GM12878 (cell line): ENCODE data around the gene POLD2. TPM values are rescaled to one million over a fixed set of nuclear protein-coding genes. Genes with fewer than 3 reads are reported as not detected.

Source experiments
- ATAC-seq: fragments of 200-7000 bp; cut with Tn5 transposase; 3 replicates; pipeline ENCODE4 v1.9.1; 2020; ENCODE audit warnings: mild to moderate bottlenecking, moderate library complexity
- BruUV-seq: library from RNA; stranded (reverse); fragments of 400-500 nt; replicated peaks from 2 replicates; lab custom pipeline; 2021; lab: Mats Ljungman, UMichigan
- CTCF ChIA-PET: fragments of 300-600 bp; sonication (Branson Sonifier 250); formaldehyde crosslinking; extraction: SDS; loops from one replicate; lab custom pipeline; 2021; ENCODE audit warnings: inconsistent platforms; lab: Yijun Ruan, JAX
- POLR2A ChIA-PET: fragments of 350-600 bp; formaldehyde crosslinking; extraction: SDS; loops from one replicate; lab custom pipeline; 2021; ENCODE audit warnings: inconsistent platforms; lab: Charles Lee
- RAD21 ChIA-PET: fragments of 300-600 bp; sonication (Branson Sonifier 250); formaldehyde crosslinking; loops from one replicate; lab custom pipeline; 2023; ENCODE audit warnings: antibody characterized with exemption; ENCODE audit not compliant: unreplicated experiment; lab: Charles Lee
- SMC1A ChIA-PET: fragments of 300-600 bp; sonication (Branson Sonifier 250); formaldehyde crosslinking; loops from one replicate; lab custom pipeline; 2023; ENCODE audit not compliant: unreplicated experiment, uncharacterized antibody; lab: Charles Lee
- DNase-seq: peaks from one replicate; pipeline ENCODE4 v3.0.0-alpha.2; 2011; ENCODE audit warnings: low read depth, low spot score
- FAIRE-seq: peaks from 3 replicates; lab custom pipeline; 2011; peaks lifted over from hg19 to GRCh38; lab: Jason Lieb, UNC
- H2AFZ ChIP-seq: 2 replicates; pipeline ENCODE4 v1.6.0; 2011; ENCODE audit warnings: low read depth, low read length, control low read depth; ENCODE audit not compliant: control insufficient read depth
- H3K27ac ChIP-seq: 2 replicates; pipeline ENCODE4 v1.5.1; 2011; ENCODE audit warnings: control low read depth; ENCODE audit not compliant: control insufficient read depth, insufficient read depth
- H3K27me3 ChIP-seq, 2 experiments: replicated peaks in 1 of 2; 2 replicates each; pipeline versions ENCODE4 v1.6.0 to v1.6.1; 2011; ENCODE audit warnings: low read length in 1 of 2; ENCODE audit not compliant: control insufficient read depth in 2 of 2, insufficient read depth in 2 of 2
- H3K36me3 ChIP-seq, 2 experiments: 2 replicates each; pipeline ENCODE4 v1.5.1; 2011; ENCODE audit warnings: low read length in 1 of 2; ENCODE audit not compliant: control insufficient read depth in 2 of 2, insufficient read depth in 2 of 2
- H3K4me1 ChIP-seq: 2 replicates; pipeline ENCODE4 v1.6.1; 2011; ENCODE audit warnings: mild to moderate bottlenecking, low read length, moderate library complexity, mixed read lengths; ENCODE audit not compliant: control insufficient read depth, insufficient read depth
- H3K4me2 ChIP-seq: 2 replicates; pipeline ENCODE4 v1.6.0; 2011; ENCODE audit warnings: control low read depth; ENCODE audit not compliant: control insufficient read depth, insufficient read depth
- H3K4me3 ChIP-seq: fragments of 200-600 bp; sonication (generic); 2 replicates; pipeline ENCODE4 v1.5.1; 2016
- H3K79me2 ChIP-seq: 2 replicates; pipeline ENCODE4 v1.6.0; 2011; ENCODE audit warnings: low read length; ENCODE audit not compliant: control insufficient read depth, insufficient read depth
- H3K9ac ChIP-seq: 2 replicates; pipeline ENCODE4 v1.8.0; 2011; ENCODE audit warnings: low read length, control low read depth, mixed read lengths; ENCODE audit not compliant: control insufficient read depth, insufficient read depth
- H3K9me3 ChIP-seq: replicated peaks from 3 replicates; pipeline ENCODE4 v1.5.1; 2011; ENCODE audit warnings: mild to moderate bottlenecking, low read length; ENCODE audit not compliant: control insufficient read depth, insufficient read depth
- H4K20me1 ChIP-seq: 2 replicates; pipeline ENCODE4 v1.6.0; 2011; ENCODE audit not compliant: control insufficient read depth, insufficient read depth
- BCL11A ChIP-seq: IDR thresholded peaks from 2 replicates; pipeline ENCODE4 v1.6.1; 2011; ENCODE audit warnings: low read depth, low read length
- BRCA1 ChIP-seq: IDR thresholded peaks from 2 replicates; pipeline ENCODE4 v1.6.1; 2011; ENCODE audit warnings: low read depth, low read length, improper control_type of control experiment
- CUX1 ChIP-seq: IDR thresholded peaks from 2 replicates; pipeline ENCODE4 v1.6.1; 2012; ENCODE audit warnings: improper control_type of control experiment, low read depth, low read length; ENCODE audit not compliant: insufficient replicate concordance
- E2F8 ChIP-seq: fragments of 450-650 bp; IDR thresholded peaks from 2 replicates; pipeline ENCODE4 v1.6.1; 2018; ENCODE audit warnings: mild to moderate bottlenecking, low read depth, moderate library complexity; ENCODE audit not compliant: partially characterized antibody
- GABPA ChIP-seq: IDR thresholded peaks from 2 replicates; pipeline ENCODE4 v1.6.1; 2014; ENCODE audit warnings: antibody characterized with exemption, low read depth, mild to moderate bottlenecking, inconsistent platforms
- POLR2A ChIP-seq: IDR thresholded peaks from 2 replicates; pipeline ENCODE4 v1.6.1; 2011; ENCODE audit warnings: low read depth, mild to moderate bottlenecking, low read length
- SMARCA5 ChIP-seq: fragments of 450-650 bp; IDR thresholded peaks from 2 replicates; pipeline ENCODE4 v1.6.1; 2017; ENCODE audit warnings: mild to moderate bottlenecking
- STAT1 ChIP-seq: fragments of 450-650 bp; conservative IDR thresholded peaks from 2 replicates; pipeline ENCODE4 v1.6.1; 2014; ENCODE audit warnings: antibody characterized with exemption, mild to moderate bottlenecking
- YBX1 ChIP-seq: fragments of 450-650 bp; IDR thresholded peaks from 2 replicates; pipeline ENCODE4 v1.6.1; 2016; ENCODE audit warnings: antibody characterized with exemption
- WGBS: methylation state at CpG from one replicate; pipeline ENCODE4 v1.1.6; 2016; ENCODE audit warnings: low lambda C conversion rate; ENCODE audit not compliant: insufficient replicate concordance, insufficient coverage; ENCODE audit errors: missing lambda C conversion rate; 5-methylcytosine and 5-hydroxymethylcytosine counted together
- in situ Hi-C: fragments of 300-500 bp; cut with MboI; formaldehyde crosslinking; loops from 9 replicates; pipeline ENCODE4 v1.14.3; 2018; ENCODE audit warnings: mixed read lengths
- intact Hi-C: fragments of 100-400 bp; cut with micrococcal nuclease; formaldehyde crosslinking; loops from one replicate; pipeline ENCODE4 v1.14.2; 2022; ENCODE audit not compliant: unreplicated experiment
- polyA plus RNA-seq, 11 experiments: library from polyadenylated mRNA; depleted of rRNA in 4 of 11; unstranded in 6 of 11; stranded (reverse) in 5 of 11; fragments of >200 nt; fragmentation: Nextera tagmentation in 4 of 11; fragmentation: Illumina TruSeq in 1 of 11; extraction: Ambion mirVana in 4 of 11; extraction: Trizol in 1 of 11; gene quantifications; 1 replicate in 1 of 11; 2 replicates in 10 of 11; pipeline versions ENCODE4 v1.2.1 to v1.2.3, GENCODE V29; 2011 to 2016; ENCODE audit warnings: inconsistent platforms in 2 of 11, missing spikeins in 2 of 11, low read depth in 1 of 11
- total RNA-seq, 4 experiments: library from RNA; depleted of rRNA in 3 of 4; stranded (reverse); fragments of >200 nt in 3 of 4; fragmentation: Illumina TruSeq in 1 of 4; extraction: Trizol in 1 of 4; gene quantifications; 2 replicates each; pipeline versions ENCODE4 v1.2.1 to v1.2.3, GENCODE V29; 2013 to 2021

POLD2 gene
- total and polyA plus RNA-seq, 10 of the 15 experiments (the other 5 are each of a cell fraction or from before 2014, with no cell fraction given), result 19.1 to 287 (median 169) TPM

GRCh38 chr7:44113764-44114354 is 9.5 kb downstream of the POLD2 start:
- Histone ChIP-seq H3K4me3 (no peak overlapping the region), H4K20me1 (no peaks in the 10 kb centered on the region), H2AFZ (no peak overlapping the region), H3K9ac (no peak overlapping the region), H3K79me2 (no peaks in the 10 kb centered on the region), H3K4me1 (no peaks in the 10 kb centered on the region), H3K9me3 (no peaks in the 10 kb centered on the region), H3K36me3 (peaks cover 5 to 10% of the 10 kb centered on the region in 2 experiments; a peak in 3 of 4 replicates), H3K27ac (no peak overlapping the region), H3K4me2 (no peak overlapping the region), H3K27me3 (no peaks in the 10 kb centered on the region)
- FAIRE-seq (no peak), DNase-seq (no peak), ATAC-seq (no peak)
- TF ChIP-seq STAT1 (no peak), POLR2A (peak; percentile 63; the same call in 1 of the 2 replicates)
- intact Hi-C loops (no loop called here), in situ Hi-C loops (no loop called here)
- no TSS peak for BruUV-seq
- ChIA-PET SMC1A (no interaction called here), POLR2A (no interaction called here), RAD21 (no interaction called here), CTCF (no interaction called here)
- 92% methylated on average over 24 of the region's 24 CpGs for WGBS

DNA sequence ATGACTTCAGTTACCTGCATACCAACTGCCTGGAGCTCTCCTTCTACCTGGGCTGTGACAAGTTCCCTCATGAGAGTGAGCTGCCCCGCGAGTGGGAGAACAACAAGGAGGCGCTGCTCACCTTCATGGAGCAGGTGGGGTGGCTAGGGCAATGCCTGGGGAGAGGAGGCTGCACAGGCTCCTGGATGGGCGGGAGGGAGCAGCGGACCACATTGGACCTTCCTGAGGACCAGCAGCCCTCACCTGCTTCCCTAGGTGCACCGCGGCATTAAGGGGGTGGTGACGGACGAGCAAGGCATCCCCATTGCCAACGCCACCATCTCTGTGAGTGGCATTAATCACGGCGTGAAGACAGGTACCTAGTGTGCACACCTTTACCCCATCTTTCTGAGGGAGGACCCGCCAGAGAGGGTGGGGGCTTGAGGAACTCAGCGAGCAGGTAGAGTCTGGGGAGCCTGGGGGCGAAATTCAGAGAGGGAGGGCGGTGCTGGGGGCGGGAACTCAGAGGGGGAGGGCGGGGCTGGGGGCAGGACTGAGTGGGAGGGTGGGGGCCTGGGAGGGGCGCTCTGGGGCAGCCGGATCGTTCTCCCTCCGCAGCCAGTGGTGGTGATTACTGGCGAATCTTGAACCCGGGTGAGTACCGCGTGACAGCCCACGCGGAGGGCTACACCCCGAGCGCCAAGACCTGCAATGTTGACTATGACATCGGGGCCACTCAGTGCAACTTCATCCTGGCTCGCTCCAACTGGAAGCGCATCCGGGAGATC is 10.2 kb downstream of the POLD2 start:
- H3K4me2 ChIP-seq, result no peak overlapping the region
- no peak overlapping the region for H3K4me3 ChIP-seq
- H3K9ac ChIP-seq, result no peak overlapping the region
- no peaks in the 10 kb centered on the region; a peak in 1 of 4 replicates for H3K27me3 ChIP-seq
- POLR2A ChIA-PET, result no interaction called here
- 91% methylated on average over 27 of the region's 34 CpGs for WGBS
- ATAC-seq, result no peak
- no peak for FAIRE-seq
- in situ Hi-C loops, result no loop called here
- no peaks in the 10 kb centered on the region for H4K20me1 ChIP-seq
- SMC1A ChIA-PET, result no interaction called here
- CTCF ChIA-PET, result no interaction called here
- no peaks in the 10 kb centered on the region for H3K79me2 ChIP-seq
- intact Hi-C loops, result no loop called here
- BruUV-seq, result no TSS peak
- no peak overlapping the region for H3K27ac ChIP-seq
- no peaks in the 10 kb centered on the region for H3K4me1 ChIP-seq
- DNase-seq, result no peak
- H3K36me3 ChIP-seq, result peaks cover 5 to 10% of the 10 kb centered on the region in 2 experiments; a peak in 3 of 4 replicates
- no peaks in the 10 kb centered on the region for H3K9me3 ChIP-seq
- RAD21 ChIA-PET, result no interaction called here
- no peak overlapping the region for H2AFZ ChIP-seq
- no peak for TF ChIP-seq YBX1
- TF ChIP-seq GABPA, result no peak
- no peak for TF ChIP-seq BCL11A
- TF ChIP-seq E2F8, result no peak
- TF ChIP-seq CUX1, result no peak
- no peak for TF ChIP-seq SMARCA5
- no peak for TF ChIP-seq BRCA1
